Loucy (cell line): ENCODE data around the gene TPRX1.
"Not testable (repeated sequence)": the region's sequence is repeated elsewhere in the genome, so short reads cannot be mapped to it uniquely, and the experiment has no call there.

Experiments
- H2AFZ ChIP-seq: fragments of 200-600 bp; sonication (generic); 2 replicates; pipeline ENCODE4 v1.6.0; 2016; ENCODE audit warnings: antibody characterized with exemption, mild to moderate bottlenecking, low read length, moderate library complexity
- H3F3A ChIP-seq: fragments of 200-600 bp; 2 replicates; pipeline ENCODE4 v1.6.0; 2016; ENCODE audit warnings: antibody characterized with exemption, low read depth, mild to moderate bottlenecking
- H3K27me3 ChIP-seq: fragments of 200-600 bp; sonication (generic); 2 replicates; pipeline ENCODE4 v1.6.1; 2014; ENCODE audit warnings: low read length, mild to moderate bottlenecking; ENCODE audit not compliant: insufficient read depth, poor library complexity, severe bottlenecking
- H3K36me3 ChIP-seq: fragments of 200-600 bp; sonication (generic); 2 replicates; pipeline ENCODE4 v1.6.1; 2016; ENCODE audit warnings: low read length; ENCODE audit not compliant: insufficient read depth
- H3K4me1 ChIP-seq: fragments of 200-600 bp; sonication (generic); 2 replicates; pipeline ENCODE4 v1.5.1; 2014; ENCODE audit warnings: low read length, mild to moderate bottlenecking; ENCODE audit not compliant: insufficient read depth, poor library complexity, severe bottlenecking
- H3K4me2 ChIP-seq: fragments of 200-600 bp; sonication (generic); 2 replicates; pipeline ENCODE4 v1.6.0; 2014; ENCODE audit warnings: antibody characterized with exemption, low read length, low read depth, mild to moderate bottlenecking; ENCODE audit not compliant: poor library complexity, severe bottlenecking
- H3K4me3 ChIP-seq: fragments of 200-600 bp; sonication (generic); 2 replicates; pipeline ENCODE4 v1.5.1; 2014; ENCODE audit warnings: low read length, mild to moderate bottlenecking, mixed read lengths; ENCODE audit not compliant: poor library complexity, severe bottlenecking
- H3K79me2 ChIP-seq: fragments of 200-600 bp; sonication (generic); 2 replicates; pipeline ENCODE4 v1.6.1; 2014; ENCODE audit warnings: low read length; ENCODE audit not compliant: insufficient read depth
- H3K9ac ChIP-seq: fragments of 200-600 bp; sonication (generic); 2 replicates; pipeline ENCODE4 v1.6.0; 2014; ENCODE audit warnings: mild to moderate bottlenecking, low read depth, low read length, moderate library complexity; ENCODE audit not compliant: poor library complexity, severe bottlenecking
- H3K9me2 ChIP-seq: fragments of 200-600 bp; sonication (generic); replicated peaks from 2 replicates; pipeline ENCODE4 v1.6.1; 2016; ENCODE audit warnings: low read depth, low read length, mixed read lengths
- H3K9me3 ChIP-seq: fragments of 200-600 bp; sonication (generic); 2 replicates; pipeline ENCODE4 v1.6.1; 2014; ENCODE audit warnings: mild to moderate bottlenecking, antibody characterized with exemption, low read length, low read depth; ENCODE audit not compliant: insufficient read depth
- H4K20me1 ChIP-seq: fragments of 200-600 bp; sonication (generic); 2 replicates; pipeline ENCODE4 v1.6.0; 2014; ENCODE audit warnings: antibody characterized with exemption, low read length, mild to moderate bottlenecking; ENCODE audit not compliant: insufficient read depth, poor library complexity, severe bottlenecking
- EZH2phosphoT487 ChIP-seq: fragments of 200-600 bp; IDR thresholded peaks from 2 replicates; pipeline ENCODE4 v1.6.1; 2018; ENCODE audit warnings: antibody characterized with exemption, mild to moderate bottlenecking, moderate library complexity, borderline replicate concordance
- TF ChIP-seq, protein P1 (sequence below): fragments of 200-600 bp; sonication (generic); conservative IDR thresholded peaks from 2 replicates; pipeline ENCODE4 v1.5.1; 2014; ENCODE audit warnings: mild to moderate bottlenecking, antibody characterized with exemption, low read length

TPRX1 gene

DNA sequence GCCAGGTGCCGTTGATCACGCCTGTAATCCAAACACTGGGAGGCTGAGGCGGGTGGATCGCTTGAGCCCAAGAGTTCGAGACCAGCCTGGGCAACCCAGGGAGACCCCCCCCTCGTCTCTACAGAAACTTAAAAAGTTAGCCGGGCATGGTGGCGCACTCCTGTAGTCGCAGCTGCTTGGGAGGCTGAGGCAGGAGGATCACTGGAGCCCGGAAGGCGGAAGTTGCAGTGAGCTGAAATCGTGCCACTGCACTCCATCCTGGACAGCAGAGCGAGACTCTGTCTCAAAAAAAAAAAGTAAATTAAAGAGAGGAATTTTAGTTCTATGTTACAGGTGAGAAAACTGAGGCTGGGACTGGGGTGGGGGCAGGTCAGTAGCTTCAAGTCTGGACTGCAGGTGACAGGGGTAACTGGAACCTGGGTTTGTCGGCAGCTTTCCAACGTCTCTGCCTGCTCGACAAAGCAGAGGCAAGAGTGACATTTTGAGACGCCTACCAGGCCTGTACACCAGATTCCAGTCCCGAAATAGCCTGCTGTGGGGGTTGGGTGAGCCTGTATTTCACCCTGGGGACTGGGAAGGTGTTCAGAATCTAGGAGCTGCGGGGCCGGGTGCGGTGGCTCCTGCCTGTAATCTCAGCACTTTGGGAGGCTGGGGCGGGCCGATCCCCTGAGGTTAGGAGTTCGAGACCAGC is 24.7 kb downstream of the TPRX1 start:
- Histone ChIP-seq H3K4me3 (peak overlapping the region; percentile 82), H3K9me3 (no peaks in the 10 kb centered on the region), H3K27me3 (no peaks in the 10 kb centered on the region), H3K79me2 (peaks cover 39% of the 10 kb centered on the region), H3K4me2 (peak overlapping the region; percentile 95), H3K9me2 (no peaks in the 10 kb centered on the region), H3K4me1 (peaks cover 18% of the 10 kb centered on the region), H3K36me3 (no peaks in the 10 kb centered on the region; the same call in 1 of the 2 replicates), H3F3A (no peaks in the 10 kb centered on the region), H2AFZ (no peak overlapping the region), H4K20me1 (peaks cover 20% of the 10 kb centered on the region), H3K9ac (peak overlapping the region; percentile 97)
- TF ChIP-seq, protein P1, sequence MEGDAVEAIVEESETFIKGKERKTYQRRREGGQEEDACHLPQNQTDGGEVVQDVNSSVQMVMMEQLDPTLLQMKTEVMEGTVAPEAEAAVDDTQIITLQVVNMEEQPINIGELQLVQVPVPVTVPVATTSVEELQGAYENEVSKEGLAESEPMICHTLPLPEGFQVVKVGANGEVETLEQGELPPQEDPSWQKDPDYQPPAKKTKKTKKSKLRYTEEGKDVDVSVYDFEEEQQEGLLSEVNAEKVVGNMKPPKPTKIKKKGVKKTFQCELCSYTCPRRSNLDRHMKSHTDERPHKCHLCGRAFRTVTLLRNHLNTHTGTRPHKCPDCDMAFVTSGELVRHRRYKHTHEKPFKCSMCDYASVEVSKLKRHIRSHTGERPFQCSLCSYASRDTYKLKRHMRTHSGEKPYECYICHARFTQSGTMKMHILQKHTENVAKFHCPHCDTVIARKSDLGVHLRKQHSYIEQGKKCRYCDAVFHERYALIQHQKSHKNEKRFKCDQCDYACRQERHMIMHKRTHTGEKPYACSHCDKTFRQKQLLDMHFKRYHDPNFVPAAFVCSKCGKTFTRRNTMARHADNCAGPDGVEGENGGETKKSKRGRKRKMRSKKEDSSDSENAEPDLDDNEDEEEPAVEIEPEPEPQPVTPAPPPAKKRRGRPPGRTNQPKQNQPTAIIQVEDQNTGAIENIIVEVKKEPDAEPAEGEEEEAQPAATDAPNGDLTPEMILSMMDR = no peak
- no peak for TF ChIP-seq EZH2phosphoT487

DNA sequence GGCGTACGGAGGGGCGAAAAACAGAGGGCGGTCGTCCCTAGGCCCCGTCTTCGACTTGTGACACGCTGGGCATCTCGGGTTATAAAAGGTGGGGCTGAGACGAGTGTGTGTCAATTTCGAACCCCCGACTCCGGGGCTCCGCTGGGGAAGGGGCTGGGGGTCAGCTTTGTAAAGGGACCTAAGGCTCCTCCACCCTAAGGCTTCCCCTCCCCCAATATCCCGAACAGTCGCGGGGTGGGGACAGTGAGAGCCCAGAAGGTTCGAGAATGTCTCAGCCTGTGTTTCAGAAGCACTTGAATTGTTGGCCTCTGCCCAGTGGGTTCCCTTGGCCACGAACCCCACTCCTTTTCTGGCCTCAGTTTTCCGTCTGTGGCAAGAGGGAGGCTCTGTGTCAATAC is 25.4 kb downstream of the TPRX1 start:
- Histone ChIP-seq H3F3A (no peaks in the 10 kb centered on the region), H4K20me1 (peaks cover 20% of the 10 kb centered on the region), H3K79me2 (peaks cover 39% of the 10 kb centered on the region), H3K27me3 (no peaks in the 10 kb centered on the region), H3K9me2 (no peaks in the 10 kb centered on the region), H3K9ac (peak overlapping the region; percentile 97), H3K4me1 (peaks cover 18% of the 10 kb centered on the region), H3K9me3 (no peaks in the 10 kb centered on the region), H3K36me3 (no peaks in the 10 kb centered on the region; the same call in 1 of the 2 replicates), H3K4me2 (peak overlapping the region; percentile 95), H2AFZ (peak overlapping the region; percentile 82), H3K4me3 (peak overlapping the region; percentile 82)
- TF ChIP-seq, protein P1 = no peak
- no peak for TF ChIP-seq EZH2phosphoT487

DNA sequence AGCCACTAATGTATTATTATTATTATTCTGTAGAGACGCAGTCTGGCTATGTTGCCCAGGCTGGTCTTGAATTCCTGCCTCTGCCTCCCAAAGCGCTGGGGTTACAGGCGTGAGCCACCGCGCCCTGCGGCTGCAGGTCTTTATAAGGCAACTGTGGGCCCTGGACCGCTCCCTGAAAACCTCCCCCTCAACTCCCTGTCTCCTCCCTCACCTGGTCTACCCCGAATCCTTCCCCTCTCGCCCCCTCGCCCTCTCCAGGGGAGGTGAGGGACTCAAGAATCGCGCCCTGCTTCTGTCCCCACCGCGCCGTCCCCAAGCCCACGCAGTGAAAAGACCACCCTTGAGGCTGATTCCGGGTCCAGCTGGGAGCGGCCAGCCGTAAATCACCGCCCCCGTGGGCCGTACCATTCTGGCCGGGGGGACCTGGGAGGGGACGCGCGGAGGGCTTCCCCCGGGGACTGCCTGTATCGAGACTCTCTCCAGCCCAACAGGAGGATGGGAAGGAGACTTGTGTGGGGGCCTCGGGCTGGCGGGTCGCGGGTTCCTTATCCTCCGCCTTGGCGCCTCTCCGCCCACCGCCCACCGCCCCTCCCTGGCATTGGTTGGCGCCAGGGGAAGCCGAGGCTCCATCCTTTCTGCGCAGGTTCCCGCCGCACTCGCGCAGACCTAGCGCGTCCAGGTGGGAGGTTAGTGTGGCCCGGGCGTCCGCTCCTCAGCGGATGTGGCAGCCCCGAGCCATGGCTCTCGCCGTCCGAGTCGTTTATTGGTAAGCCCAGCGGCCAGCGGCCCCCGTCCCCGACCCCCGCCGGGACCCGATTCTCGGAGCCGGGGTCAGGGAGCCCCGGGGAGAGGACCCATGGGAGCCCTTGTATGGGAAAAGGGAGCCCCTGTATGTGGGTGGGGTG is 26.1 kb downstream of the TPRX1 start, which contains the start of gene SELENOW:
Gene SELENOW (plus strand): TSS at position 655 of the 905 bp plus-strand sequence. CDS start 83 bp downstream, at position 738.
- H4K20me1 ChIP-seq = peaks cover 20% of the 10 kb centered on the region
- H2AFZ ChIP-seq = peak within 1 kb of the TSS; percentile 82
- peak within 1 kb of the TSS; percentile 97 for H3K9ac ChIP-seq
- peak within 1 kb of the TSS; percentile 95 for H3K4me2 ChIP-seq
- H3K79me2 ChIP-seq = peaks cover 39% of the 10 kb centered on the region
- H3F3A ChIP-seq = no peaks in the 10 kb centered on the region
- no peaks in the 10 kb centered on the region; the same call in 1 of the 2 replicates for H3K36me3 ChIP-seq
- peak within 1 kb of the TSS; percentile 82 for H3K4me3 ChIP-seq
- TF ChIP-seq, protein P1 = no peak
- TF ChIP-seq EZH2phosphoT487 = no peak
- no peaks in the 10 kb centered on the region for H3K9me2 ChIP-seq
- H3K9me3 ChIP-seq = no peaks in the 10 kb centered on the region
- H3K27me3 ChIP-seq = no peaks in the 10 kb centered on the region
- peaks cover 18% of the 10 kb centered on the region for H3K4me1 ChIP-seq

DNA sequence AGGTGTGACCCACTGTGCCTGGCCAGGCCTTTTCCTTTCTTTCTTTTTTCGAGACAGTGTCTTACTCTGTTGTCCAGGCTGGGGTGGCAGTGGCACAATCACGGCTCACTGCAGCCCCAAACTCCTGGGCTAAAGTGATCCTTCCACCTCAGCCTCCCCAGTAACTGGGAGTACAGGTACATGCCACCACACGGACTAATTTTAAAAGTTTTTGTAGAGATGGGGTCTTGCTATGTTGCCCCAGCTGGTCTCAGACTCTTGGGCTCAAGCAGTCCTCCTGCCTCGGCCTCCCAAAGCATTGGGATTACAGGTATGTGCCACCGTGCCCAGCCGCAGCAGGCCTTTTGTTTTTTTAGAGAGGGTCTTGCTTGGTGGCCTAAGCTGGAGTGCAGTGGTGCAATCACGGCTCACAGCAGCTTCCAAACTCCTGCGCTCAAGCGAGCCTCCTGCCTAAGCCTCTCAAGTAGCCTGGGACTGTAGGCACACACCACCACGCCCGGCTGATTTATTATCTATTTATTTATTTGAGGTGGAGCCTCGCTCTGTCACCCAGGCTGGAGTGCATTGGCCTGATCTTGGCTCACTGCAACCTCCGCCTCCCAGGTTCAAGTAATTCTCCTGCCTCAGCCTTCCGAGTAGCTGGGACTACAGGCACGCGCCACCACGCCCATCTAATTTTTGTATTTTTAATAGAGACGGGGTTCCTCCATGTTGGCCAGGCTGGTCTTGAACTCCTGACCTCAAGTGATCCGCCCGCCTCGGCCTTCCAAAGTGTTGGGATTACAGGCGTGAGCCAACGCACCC is 26.9 kb downstream of the TPRX1 start:
- Histone ChIP-seq H3K79me2 (peaks cover 39% of the 10 kb centered on the region), H3K4me1 (peaks cover 18% of the 10 kb centered on the region), H3K4me2 (peak overlapping the region; percentile 95), H4K20me1 (peaks cover 20% of the 10 kb centered on the region), H2AFZ (peak overlapping the region; percentile 82; the same call in 1 of the 2 replicates), H3K9ac (peak overlapping the region; percentile 97), H3K4me3 (peak overlapping the region; percentile 82)
- H3K9me2 ChIP-seq, H3F3A ChIP-seq, H3K27me3 ChIP-seq, H3K36me3 ChIP-seq, H3K9me3 ChIP-seq: not testable (repeated sequence)
